OCI-LY3 (cell line): Measurements from ENCODE around the gene FOSL2.

Experiments used
- EZH2phosphoT487 ChIP-seq: fragments of 200-600 bp; shearing (Covaris generic); IDR thresholded peaks from 2 replicates; pipeline ENCODE4 v1.6.1; 2018; ENCODE audit warnings: antibody characterized with exemption, mixed run types, low read depth
- TF ChIP-seq, protein P1 (sequence below): fragments of 200-600, 300-600 bp; sonication (generic); IDR thresholded peaks from 2 replicates; pipeline ENCODE4 v1.5.1; 2014; ENCODE audit warnings: antibody characterized with exemption, low read length, low read depth

DNA sequence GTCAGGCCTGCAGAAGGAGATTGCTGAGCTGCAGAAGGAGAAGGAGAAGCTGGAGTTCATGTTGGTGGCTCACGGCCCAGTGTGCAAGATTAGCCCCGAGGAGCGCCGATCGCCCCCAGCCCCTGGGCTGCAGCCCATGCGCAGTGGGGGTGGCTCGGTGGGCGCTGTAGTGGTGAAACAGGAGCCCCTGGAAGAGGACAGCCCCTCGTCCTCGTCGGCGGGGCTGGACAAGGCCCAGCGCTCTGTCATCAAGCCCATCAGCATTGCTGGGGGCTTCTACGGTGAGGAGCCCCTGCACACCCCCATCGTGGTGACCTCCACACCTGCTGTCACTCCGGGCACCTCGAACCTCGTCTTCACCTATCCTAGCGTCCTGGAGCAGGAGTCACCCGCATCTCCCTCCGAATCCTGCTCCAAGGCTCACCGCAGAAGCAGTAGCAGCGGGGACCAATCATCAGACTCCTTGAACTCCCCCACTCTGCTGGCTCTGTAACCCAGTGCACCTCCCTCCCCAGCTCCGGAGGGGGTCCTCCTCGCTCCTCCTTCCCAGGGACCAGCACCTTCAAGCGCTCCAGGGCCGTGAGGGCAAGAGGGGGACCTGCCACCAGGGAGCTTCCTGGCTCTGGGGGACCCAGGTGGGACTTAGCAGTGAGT lies 19.4 kb downstream of the FOSL2 start:
- TF ChIP-seq, protein P1, sequence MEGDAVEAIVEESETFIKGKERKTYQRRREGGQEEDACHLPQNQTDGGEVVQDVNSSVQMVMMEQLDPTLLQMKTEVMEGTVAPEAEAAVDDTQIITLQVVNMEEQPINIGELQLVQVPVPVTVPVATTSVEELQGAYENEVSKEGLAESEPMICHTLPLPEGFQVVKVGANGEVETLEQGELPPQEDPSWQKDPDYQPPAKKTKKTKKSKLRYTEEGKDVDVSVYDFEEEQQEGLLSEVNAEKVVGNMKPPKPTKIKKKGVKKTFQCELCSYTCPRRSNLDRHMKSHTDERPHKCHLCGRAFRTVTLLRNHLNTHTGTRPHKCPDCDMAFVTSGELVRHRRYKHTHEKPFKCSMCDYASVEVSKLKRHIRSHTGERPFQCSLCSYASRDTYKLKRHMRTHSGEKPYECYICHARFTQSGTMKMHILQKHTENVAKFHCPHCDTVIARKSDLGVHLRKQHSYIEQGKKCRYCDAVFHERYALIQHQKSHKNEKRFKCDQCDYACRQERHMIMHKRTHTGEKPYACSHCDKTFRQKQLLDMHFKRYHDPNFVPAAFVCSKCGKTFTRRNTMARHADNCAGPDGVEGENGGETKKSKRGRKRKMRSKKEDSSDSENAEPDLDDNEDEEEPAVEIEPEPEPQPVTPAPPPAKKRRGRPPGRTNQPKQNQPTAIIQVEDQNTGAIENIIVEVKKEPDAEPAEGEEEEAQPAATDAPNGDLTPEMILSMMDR: no peak
- TF ChIP-seq EZH2phosphoT487: no peak
